A375 (cell line): Measurements from ENCODE around the gene GTPBP2. TPM values are rescaled to one million over a fixed set of nuclear protein-coding genes. Genes with fewer than 3 reads are reported as not detected.

Source experiments
- total RNA-seq: library from RNA; depleted of rRNA; stranded (reverse); fragments of >200 nt; shearing (Covaris generic); gene quantifications from 2 replicates; pipeline ENCODE4 v1.2.3, GENCODE V29; 2014; rRNA removed

GTPBP2 gene, protein sequence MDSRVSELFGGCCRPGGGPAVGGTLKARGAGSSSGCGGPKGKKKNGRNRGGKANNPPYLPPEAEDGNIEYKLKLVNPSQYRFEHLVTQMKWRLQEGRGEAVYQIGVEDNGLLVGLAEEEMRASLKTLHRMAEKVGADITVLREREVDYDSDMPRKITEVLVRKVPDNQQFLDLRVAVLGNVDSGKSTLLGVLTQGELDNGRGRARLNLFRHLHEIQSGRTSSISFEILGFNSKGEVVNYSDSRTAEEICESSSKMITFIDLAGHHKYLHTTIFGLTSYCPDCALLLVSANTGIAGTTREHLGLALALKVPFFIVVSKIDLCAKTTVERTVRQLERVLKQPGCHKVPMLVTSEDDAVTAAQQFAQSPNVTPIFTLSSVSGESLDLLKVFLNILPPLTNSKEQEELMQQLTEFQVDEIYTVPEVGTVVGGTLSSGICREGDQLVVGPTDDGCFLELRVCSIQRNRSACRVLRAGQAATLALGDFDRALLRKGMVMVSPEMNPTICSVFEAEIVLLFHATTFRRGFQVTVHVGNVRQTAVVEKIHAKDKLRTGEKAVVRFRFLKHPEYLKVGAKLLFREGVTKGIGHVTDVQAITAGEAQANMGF
- total RNA-seq: 120 and 134 TPM in 2 replicates

DNA sequence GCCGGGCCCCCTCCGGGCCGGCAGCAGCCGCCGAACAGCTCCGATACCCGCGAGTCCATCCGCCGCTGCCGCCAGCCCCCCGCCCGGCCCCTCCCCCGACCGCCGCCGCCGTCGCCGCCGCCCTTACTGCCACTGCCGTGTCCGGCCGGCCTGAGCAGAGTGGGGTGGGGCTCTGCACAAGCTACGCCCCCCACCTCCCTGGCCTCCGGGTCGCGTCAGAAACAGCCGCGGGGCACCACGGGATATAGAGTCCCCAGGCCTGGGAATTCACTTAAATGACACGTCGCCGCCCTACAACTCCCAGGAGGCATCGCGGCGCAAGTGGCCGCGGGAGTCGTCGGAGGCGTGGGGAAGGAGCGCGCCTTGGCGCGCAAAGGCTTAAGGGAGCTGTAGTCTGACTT is at the start of gene GTPBP2:
TSS of gene GTPBP2 (minus strand) at position 161 of the 401 bp plus-strand sequence. CDS start at position 59, 102 bp downstream.

DNA sequence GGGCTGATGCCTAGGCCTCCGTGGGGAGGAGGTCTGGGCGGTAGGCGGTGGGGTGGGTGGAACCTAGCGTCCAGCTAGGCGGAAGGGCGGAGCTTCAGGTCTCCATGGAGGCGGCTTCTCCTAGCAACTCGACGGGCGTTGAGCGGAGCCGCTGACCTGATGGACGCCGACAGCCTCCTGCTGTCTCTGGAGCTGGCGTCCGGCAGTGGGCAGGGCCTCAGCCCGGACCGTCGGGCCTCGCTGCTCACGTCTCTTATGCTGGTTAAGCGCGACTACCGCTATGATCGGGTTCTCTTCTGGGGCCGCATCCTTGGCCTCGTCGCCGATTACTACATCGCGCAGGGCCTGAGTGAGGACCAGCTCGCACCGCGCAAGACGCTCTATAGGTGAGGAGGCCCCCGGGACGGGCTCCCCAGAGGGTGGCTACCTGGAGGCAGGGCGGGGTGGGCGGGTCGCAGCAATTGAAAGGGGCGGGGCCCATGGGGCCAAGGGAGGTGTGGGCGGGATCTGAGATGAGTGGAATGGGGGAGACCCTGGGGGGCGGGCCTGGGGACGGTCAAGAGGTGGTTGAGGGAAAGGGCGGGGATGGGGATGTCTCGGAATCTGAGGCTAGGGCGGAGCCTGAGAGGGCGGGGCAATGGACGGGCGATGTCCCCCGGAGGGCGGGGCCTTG is 16.0 kb upstream of the GTPBP2 start, which contains the start of gene RSPH9:
TSS of gene RSPH9 (plus strand) at position 97 of the 673 bp plus-strand sequence. CDS start at position 160, 63 bp downstream.

DNA sequence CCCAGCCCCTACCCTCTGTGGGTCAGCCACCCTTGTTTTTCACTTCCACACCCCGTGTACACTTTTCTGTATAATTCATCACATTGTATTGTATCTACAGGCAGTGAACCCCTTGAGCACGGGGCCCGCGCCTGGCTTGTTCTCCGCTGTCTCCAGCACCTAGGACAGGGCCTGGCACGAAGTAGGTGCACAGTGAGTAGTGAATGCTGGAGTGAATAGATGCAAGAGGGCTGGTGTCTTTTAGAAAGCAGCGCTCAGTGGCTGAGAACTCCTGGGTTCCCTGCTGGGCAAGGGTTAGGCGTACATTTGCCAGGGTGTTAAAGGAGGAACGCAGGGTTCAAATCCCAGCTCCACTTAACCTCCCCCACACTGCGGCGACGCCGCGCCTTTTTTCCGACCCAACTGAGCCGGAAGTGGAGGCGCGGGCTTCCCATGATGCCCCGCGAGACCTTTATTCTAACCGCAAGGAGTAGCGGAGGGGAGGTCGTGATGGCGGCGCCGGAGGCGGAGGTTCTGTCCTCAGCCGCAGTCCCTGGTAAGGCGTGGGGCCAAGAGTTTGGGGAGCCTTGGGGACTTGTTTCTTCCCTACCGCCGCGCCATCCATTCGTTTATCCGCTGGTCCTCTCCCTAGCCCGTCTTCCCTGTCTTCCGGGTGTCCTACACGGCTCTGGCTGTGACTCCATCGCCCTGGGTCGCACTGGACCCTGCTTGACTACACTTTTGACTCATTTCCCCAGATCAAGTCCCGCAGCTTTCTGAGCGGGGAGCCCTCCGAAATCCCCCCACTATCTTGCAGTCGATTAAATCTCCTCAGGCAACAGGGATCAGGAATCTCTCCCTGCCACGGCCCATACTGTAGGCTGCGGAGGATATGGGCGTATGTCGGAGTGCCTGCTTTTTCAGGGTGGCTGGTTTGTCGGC is 6.6 kb upstream of the GTPBP2 start, which contains the start of gene MAD2L1BP:
TSS of gene MAD2L1BP (plus strand) at position 454 of the 921 bp plus-strand sequence. CDS start at position 490, 36 bp downstream.

DNA sequence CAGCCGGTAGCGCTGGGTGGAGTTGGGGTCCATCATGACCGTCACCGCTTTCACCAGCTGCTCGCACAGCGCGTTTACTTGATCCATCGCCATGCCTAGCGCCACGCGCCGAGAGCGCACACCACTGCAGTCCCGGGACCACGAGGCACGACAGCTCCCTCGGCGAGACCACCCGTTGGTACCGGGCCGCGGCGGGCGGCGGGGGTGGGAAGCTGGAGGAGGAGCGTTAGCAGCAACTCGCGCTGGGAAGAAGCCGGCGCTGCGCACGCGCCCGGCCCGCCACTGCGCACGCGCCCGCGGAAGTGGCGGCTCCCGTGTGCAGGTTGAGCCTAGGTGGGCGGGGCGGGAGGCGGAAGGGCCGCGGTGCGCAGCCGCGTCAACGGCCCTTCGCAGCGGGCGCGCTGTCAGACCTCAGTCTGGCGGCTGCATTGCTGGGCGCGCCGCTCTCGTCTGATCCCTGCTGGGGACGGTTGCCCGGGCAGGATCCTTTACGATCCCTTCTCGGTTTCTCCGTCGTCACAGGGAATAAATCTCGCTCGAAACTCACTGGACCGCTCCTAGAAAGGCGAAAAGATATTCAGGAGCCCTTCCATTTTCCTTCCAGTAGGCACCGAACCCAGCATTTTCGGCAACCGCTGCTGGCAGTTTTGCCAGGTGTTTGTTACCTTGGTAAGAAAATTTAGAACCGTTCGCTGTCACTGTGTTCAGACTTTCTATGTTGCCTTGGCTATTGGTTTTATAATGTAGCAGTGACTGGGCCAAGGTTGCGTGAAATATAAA is 53.1 kb downstream of the GTPBP2 start, which contains the start of the genes POLH and XPO5:
TSS of gene POLH (plus strand) at position 414 of the 780 bp plus-strand sequence. CDS start 6,135 bp downstream, outside the sequence.
TSS of gene XPO5 (minus strand) at position 267 of the 780 bp plus-strand sequence. CDS start at position 93, 174 bp downstream.

Other genes starting within 250 kb of the GTPBP2 start
- gene ABCC10, start 201.7 kb downstream of the GTPBP2 start, total RNA-seq: 7.8 and 17.8 TPM in 2 replicates
- gene DLK2, start 173.7 kb downstream of the GTPBP2 start, total RNA-seq: 4.9 and 7.1 TPM in 2 replicates
- 28.4 and 32.4 TPM in 2 replicates for gene TJAP1, start 151.7 kb downstream of the GTPBP2 start, total RNA-seq
- 0.93 and 1.9 TPM in 2 replicates for gene LRRC73, start 118.9 kb downstream of the GTPBP2 start, total RNA-seq
- gene YIPF3, start 112.3 kb downstream of the GTPBP2 start, total RNA-seq: 79.7 and 83.5 TPM in 2 replicates
- 40.7 and 52.3 TPM in 2 replicates for gene POLR1C, start 112.2 kb downstream of the GTPBP2 start, total RNA-seq
- gene XPO5, start 53.2 kb downstream of the GTPBP2 start, total RNA-seq: 44.9 and 45.9 TPM in 2 replicates
- gene POLH, start 53.1 kb downstream of the GTPBP2 start, total RNA-seq: 7.1 and 8.1 TPM in 2 replicates
- 19.8 and 21.8 TPM in 2 replicates for gene MAD2L1BP, start 6.6 kb upstream of the GTPBP2 start, total RNA-seq
- gene RSPH9, start 15.8 kb upstream of the GTPBP2 start, total RNA-seq: not detected in 2 replicates
- 69.4 and 79.6 TPM in 2 replicates for gene MRPS18A, start 58.5 kb upstream of the GTPBP2 start, total RNA-seq
- gene VEGFA, start 140.9 kb upstream of the GTPBP2 start, total RNA-seq: 130 and 161 TPM in 2 replicates